GM23338 (cell line): Measurements from ENCODE around the gene CREB3L2. TPM values are rescaled to one million over a fixed set of nuclear protein-coding genes. Genes with fewer than 3 reads are reported as not detected.

Experiments used
- ATAC-seq: fragments of 200-7000 bp; cut with Tn5 transposase; 3 replicates; pipeline ENCODE4 v1.9.1; 2020
- DNase-seq: peaks from one replicate; pipeline ENCODE4 v3.0.0-alpha.2; 2015; ENCODE audit warnings: low spot score
- H2AFZ ChIP-seq: fragments of 200-600 bp; sonication (generic); 2 replicates; pipeline ENCODE4 v1.8.0; 2016; ENCODE audit warnings: antibody characterized with exemption, mild to moderate bottlenecking, moderate library complexity
- H3F3A ChIP-seq: fragments of 200-600 bp; sonication (generic); replicated peaks from 2 replicates; pipeline ENCODE4 v1.8.0; 2017; ENCODE audit warnings: antibody characterized with exemption, mixed run types, low read depth
- H3K27ac ChIP-seq: fragments of 200-600 bp; sonication (generic); 2 replicates; pipeline ENCODE4 v1.6.1; 2016; ENCODE audit warnings: low read depth
- H3K27me3 ChIP-seq: fragments of 200-600 bp; sonication (generic); 2 replicates; pipeline ENCODE4 v1.8.0; 2016; ENCODE audit warnings: mild to moderate bottlenecking, mixed run types, moderate library complexity; ENCODE audit not compliant: insufficient read depth
- H3K36me3 ChIP-seq: fragments of 200-600 bp; sonication (generic); 2 replicates; pipeline ENCODE4 v1.8.0; 2016; ENCODE audit warnings: mild to moderate bottlenecking; ENCODE audit not compliant: insufficient read depth
- H3K4me1 ChIP-seq: fragments of 200-600 bp; sonication (generic); 2 replicates; pipeline ENCODE4 v1.8.0; 2016; ENCODE audit warnings: mild to moderate bottlenecking, moderate library complexity; ENCODE audit not compliant: insufficient read depth
- H3K4me2 ChIP-seq: fragments of 200-600 bp; sonication (generic); 2 replicates; pipeline ENCODE4 v1.7.1; 2017; ENCODE audit warnings: mixed run types
- H3K4me3 ChIP-seq: fragments of 200-600 bp; sonication (generic); 2 replicates; pipeline ENCODE4 v1.6.1; 2016; ENCODE audit warnings: mixed run types
- H3K79me2 ChIP-seq: fragments of 200-600 bp; sonication (generic); replicated peaks from 2 replicates; pipeline ENCODE4 v1.8.0; 2017; ENCODE audit warnings: mild to moderate bottlenecking; ENCODE audit not compliant: insufficient read depth
- H3K9me2 ChIP-seq: fragments of 200-600 bp; sonication (generic); 2 replicates; pipeline ENCODE4 v1.8.0; 2017; ENCODE audit not compliant: insufficient read depth
- H4K20me1 ChIP-seq: fragments of 200-600 bp; sonication (generic); replicated peaks from 2 replicates; pipeline ENCODE4 v1.8.0; 2017; ENCODE audit warnings: mild to moderate bottlenecking; ENCODE audit not compliant: insufficient read depth
- H3K27ac Mint-ChIP-seq: 2 replicates; pipeline ENCODE4 v1.8.0; 2020; ENCODE audit warnings: inconsistent platforms, mild to moderate bottlenecking, moderate library complexity, mixed read lengths
- H3K27me3 Mint-ChIP-seq: 3 replicates; pipeline ENCODE4 v1.8.0; 2022; ENCODE audit warnings: low read depth, mild to moderate bottlenecking, moderate library complexity, mixed read lengths, inconsistent platforms; ENCODE audit not compliant: insufficient read depth, poor library complexity
- H3K36me3 Mint-ChIP-seq: 3 replicates; pipeline ENCODE4 v1.8.0; 2021; ENCODE audit warnings: low read depth, mild to moderate bottlenecking, inconsistent platforms, moderate library complexity, mixed read lengths
- H3K4me1 Mint-ChIP-seq: 3 replicates; pipeline ENCODE4 v1.8.0; 2020; ENCODE audit warnings: mild to moderate bottlenecking, inconsistent platforms, mixed read lengths
- H3K4me3 Mint-ChIP-seq: 3 replicates; pipeline ENCODE4 v1.8.0; 2021; ENCODE audit warnings: moderate library complexity, mild to moderate bottlenecking, inconsistent platforms, mixed read lengths
- H3K9me3 Mint-ChIP-seq: 3 replicates; pipeline ENCODE4 v1.8.0; 2020; ENCODE audit warnings: moderate library complexity, mild to moderate bottlenecking, inconsistent platforms, mixed read lengths
- EZH2 ChIP-seq: fragments of 200-600 bp; sonication (generic); IDR thresholded peaks from one replicate; pipeline ENCODE4 v1.8.0; 2017; ENCODE audit warnings: antibody characterized with exemption, mild to moderate bottlenecking, low read depth; ENCODE audit not compliant: unreplicated experiment
- JUNB ChIP-seq: IDR thresholded peaks from one replicate; pipeline ENCODE4 v1.6.1; 2016; ENCODE audit warnings: antibody characterized with exemption; ENCODE audit not compliant: unreplicated experiment
- NANOG ChIP-seq: IDR thresholded peaks from 2 replicates; pipeline ENCODE4 v1.6.1; 2016; ENCODE audit warnings: antibody characterized with exemption, borderline replicate concordance
- POLR2AphosphoS5 ChIP-seq: IDR thresholded peaks from 2 replicates; pipeline ENCODE4 v1.6.1; 2016; ENCODE audit warnings: antibody characterized with exemption, low read depth
- REST ChIP-seq: IDR thresholded peaks from one replicate; pipeline ENCODE4 v1.6.1; 2018; ENCODE audit warnings: antibody characterized with exemption; ENCODE audit not compliant: unreplicated experiment
- ZNF462 ChIP-seq: fragments of 250-450 bp; sonication (Bioruptor Pico); IDR thresholded peaks from 2 replicates; pipeline ENCODE4 v1.5.0; 2020; ENCODE audit warnings: mild to moderate bottlenecking, moderate library complexity
- polyA plus RNA-seq: library from polyadenylated mRNA; unstranded; fragments of >200 nt; fragmentation: Nextera tagmentation; extraction: Ambion mirVana; gene quantifications from 2 replicates; pipeline ENCODE4 v1.2.1, GENCODE V29; 2016
- total RNA-seq: library from RNA; depleted of rRNA; stranded (reverse); fragments of >200 nt; shearing (Covaris generic); gene quantifications from 2 replicates; pipeline ENCODE4 v1.2.3, GENCODE V29; 2014
- TF ChIP-seq, protein P1 (sequence below): IDR thresholded peaks from 2 replicates; pipeline ENCODE4 v1.6.1; 2016; ENCODE audit warnings: antibody characterized with exemption

Gene CREB3L2
- total and polyA plus RNA-seq, 2 experiments from 2014 or later = 14.5 to 27.1 TPM

GRCh38 chr7:137852108-137852507 lies 149.8 kb downstream of the CREB3L2 start:
- DNase-seq (no peak), ATAC-seq (no peak)
- H2AFZ ChIP-seq = no peak overlapping the region
- no peak overlapping the region for H3K4me2 ChIP-seq
- no peak overlapping the region for H3K4me3 Mint-ChIP-seq
- H3K27ac ChIP-seq = no peak overlapping the region
- H3K27me3 ChIP-seq = peaks cover 31% of the 10 kb centered on the region
- H3K36me3 ChIP-seq = no peaks in the 10 kb centered on the region
- no peak overlapping the region for H3K4me3 ChIP-seq
- H3K9me2 ChIP-seq = no peaks in the 10 kb centered on the region
- no peaks in the 10 kb centered on the region for H3F3A ChIP-seq
- no peaks in the 10 kb centered on the region for H3K9me3 Mint-ChIP-seq
- H3K27ac Mint-ChIP-seq = no peak overlapping the region
- H4K20me1 ChIP-seq = no peaks in the 10 kb centered on the region
- no peaks in the 10 kb centered on the region for H3K4me1 Mint-ChIP-seq
- H3K27me3 Mint-ChIP-seq = peaks cover 15% of the 10 kb centered on the region
- H3K4me1 ChIP-seq = 0 out of 2 replicates have a peak, but pooled peaks cover 8% of the 10 kb centered on the region
- H3K79me2 ChIP-seq = no peaks in the 10 kb centered on the region
- no peaks in the 10 kb centered on the region for H3K36me3 Mint-ChIP-seq
- no peak for TF ChIP-seq POLR2AphosphoS5

GRCh38 chr7:137850972-137851945 lies 150.6 kb downstream of the CREB3L2 start:
- no peaks in the 10 kb centered on the region for H3K36me3 Mint-ChIP-seq
- no peaks in the 10 kb centered on the region for H3K4me1 Mint-ChIP-seq
- H3F3A ChIP-seq = 0 out of 2 replicates have a peak, but pooled peaks cover 3% of the 10 kb centered on the region
- H3K4me1 ChIP-seq = 0 out of 2 replicates have a peak, but pooled peaks cover 8% of the 10 kb centered on the region
- H3K27me3 ChIP-seq = peaks cover 36% of the 10 kb centered on the region
- H3K9me3 Mint-ChIP-seq = no peaks in the 10 kb centered on the region
- no peak overlapping the region for H3K27ac ChIP-seq
- H3K4me3 Mint-ChIP-seq = no peak overlapping the region
- no peak overlapping the region for H3K4me2 ChIP-seq
- no peak for ATAC-seq
- DNase-seq = no peak
- H3K27ac Mint-ChIP-seq = no peak overlapping the region
- H4K20me1 ChIP-seq = no peaks in the 10 kb centered on the region
- H3K9me2 ChIP-seq = no peaks in the 10 kb centered on the region
- H3K36me3 ChIP-seq = no peaks in the 10 kb centered on the region
- H3K27me3 Mint-ChIP-seq = peaks cover 17% of the 10 kb centered on the region
- H3K4me3 ChIP-seq = no peak overlapping the region
- TF ChIP-seq, protein P1, sequence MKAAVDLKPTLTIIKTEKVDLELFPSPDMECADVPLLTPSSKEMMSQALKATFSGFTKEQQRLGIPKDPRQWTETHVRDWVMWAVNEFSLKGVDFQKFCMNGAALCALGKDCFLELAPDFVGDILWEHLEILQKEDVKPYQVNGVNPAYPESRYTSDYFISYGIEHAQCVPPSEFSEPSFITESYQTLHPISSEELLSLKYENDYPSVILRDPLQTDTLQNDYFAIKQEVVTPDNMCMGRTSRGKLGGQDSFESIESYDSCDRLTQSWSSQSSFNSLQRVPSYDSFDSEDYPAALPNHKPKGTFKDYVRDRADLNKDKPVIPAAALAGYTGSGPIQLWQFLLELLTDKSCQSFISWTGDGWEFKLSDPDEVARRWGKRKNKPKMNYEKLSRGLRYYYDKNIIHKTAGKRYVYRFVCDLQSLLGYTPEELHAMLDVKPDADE = no peak
- TF ChIP-seq POLR2AphosphoS5 (no peak), EZH2 (no peak), ZNF462 (CRISPR knock-in tag) (no peak), NANOG (no peak), REST (no peak), JUNB (no peak)
- no peaks in the 10 kb centered on the region for H3K79me2 ChIP-seq
- H2AFZ ChIP-seq = no peak overlapping the region
